K562 (cell line): Measurements from ENCODE around the gene ENTR1. TPM values are rescaled to one million over a fixed set of nuclear protein-coding genes. Genes with fewer than 3 reads are reported as not detected.
A peak's percentile ranks its signal among the peaks of the same experiment; 100 is the strongest.

Experiments
- ATAC-seq: fragments of 200-7000 bp; cut with Tn5 transposase; 3 replicates; pipeline ENCODE4 v1.9.1; 2020; ENCODE audit warnings: moderate library complexity
- BruUV-seq: library from RNA; stranded (reverse); fragments of 400-500 nt; replicated peaks from 2 replicates; lab custom pipeline; 2021; lab: Mats Ljungman, UMichigan
- CTCF ChIA-PET: fragments of 300-600 bp; formaldehyde crosslinking; extraction: SDS; loops from one replicate; lab custom pipeline; 2021; ENCODE audit warnings: low intra/inter-chr PET ratio; lab: Yijun Ruan, JAX
- POLR2A ChIA-PET: fragments of 300-600, 350-650 bp; sonication (Branson Sonifier 250); formaldehyde crosslinking; extraction: SDS; loops from one replicate; lab custom pipeline; 2021; ENCODE audit warnings: antibody characterized with exemption, inconsistent platforms; lab: Yijun Ruan, JAX
- DNase-seq, 4 experiments: peaks; one replicate each; pipeline versions ENCODE4 v3.0.0 to v3.0.0-alpha.2; 2011 to 2018; ENCODE audit warnings: low spot score in 3 of 4, mixed read lengths in 3 of 4; ENCODE audit errors: extremely low read depth in 1 of 4
- FAIRE-seq: peaks from 2 replicates; lab custom pipeline; 2011; peaks lifted over from hg19 to GRCh38; lab: Jason Lieb, UNC
- H2AFZ ChIP-seq: 2 replicates; pipeline ENCODE4 v1.6.0; 2011; ENCODE audit warnings: low read depth, low read length, control low read depth, inconsistent platforms
- H3K27ac ChIP-seq: fragments of 200-600 bp; 3 replicates; pipeline ENCODE4 v1.8.0; 2011; ENCODE audit warnings: low read depth, mild to moderate bottlenecking, control low read depth, inconsistent platforms, low read length, moderate library complexity, mixed read lengths; ENCODE audit errors: extremely low read depth
- H3K27me3 ChIP-seq, 2 experiments: fragments of 300-600 bp in 1 of 2; 2 replicates in 1 of 2; 3 replicates in 1 of 2; pipeline versions ENCODE4 v1.6.0 to v1.8.0; 2011; ENCODE audit warnings: inconsistent platforms in 2 of 2, low read length in 2 of 2, mild to moderate bottlenecking in 1 of 2, mixed read lengths in 1 of 2, moderate library complexity in 1 of 2; ENCODE audit not compliant: control insufficient read depth in 2 of 2, insufficient read depth in 2 of 2
- H3K36me3 ChIP-seq: fragments of 300-600 bp; 3 replicates; pipeline ENCODE4 v1.8.0; 2011; ENCODE audit warnings: mild to moderate bottlenecking, low read length, inconsistent platforms; ENCODE audit not compliant: control insufficient read depth, insufficient read depth
- H3K4me1 ChIP-seq, 2 experiments: fragments of 200-600 bp in 1 of 2; replicated peaks in 1 of 2; 2 replicates in 1 of 2; 3 replicates in 1 of 2; pipeline versions ENCODE4 v1.5.1 to v1.8.0; 2011; ENCODE audit warnings: inconsistent platforms in 2 of 2, low read length in 2 of 2, mild to moderate bottlenecking in 1 of 2, mixed read lengths in 1 of 2, moderate library complexity in 1 of 2; ENCODE audit not compliant: control insufficient read depth in 2 of 2, insufficient read depth in 2 of 2
- H3K4me2 ChIP-seq: 2 replicates; pipeline ENCODE4 v1.6.1; 2011; ENCODE audit warnings: low read length, control low read depth, inconsistent platforms, mixed read lengths; ENCODE audit not compliant: insufficient read depth
- H3K4me3 ChIP-seq: fragments of 200-600 bp; sonication (generic), shearing (Covaris generic); 2 replicates; pipeline ENCODE4 v1.5.1; 2016; ENCODE audit warnings: control low read depth, inconsistent platforms
- H3K79me2 ChIP-seq: fragments of 200-600 bp; 3 replicates; pipeline ENCODE4 v1.8.0; 2011; ENCODE audit warnings: low read length, inconsistent platforms; ENCODE audit not compliant: control insufficient read depth, insufficient read depth
- H3K9ac ChIP-seq, 2 experiments: 2 replicates each; pipeline versions ENCODE4 v1.6.0 to v1.6.1; 2011; ENCODE audit warnings: low read depth in 2 of 2, low read length in 2 of 2, control low read depth in 1 of 2, inconsistent platforms in 1 of 2, mild to moderate bottlenecking in 1 of 2, mixed read lengths in 1 of 2; ENCODE audit not compliant: insufficient read depth in 1 of 2
- H3K9me1 ChIP-seq: one replicate; pipeline ENCODE4 v1.6.0; 2011; ENCODE audit warnings: inconsistent platforms, mild to moderate bottlenecking, low read length, moderate library complexity; ENCODE audit not compliant: control insufficient read depth, insufficient read depth
- H3K9me3 ChIP-seq: replicated peaks from 2 replicates; pipeline ENCODE4 v1.5.1; 2011; ENCODE audit warnings: low read depth, low read length, inconsistent platforms; ENCODE audit not compliant: control insufficient read depth, insufficient read depth
- H4K20me1 ChIP-seq: replicated peaks from 2 replicates; pipeline ENCODE4 v1.6.1; 2011; ENCODE audit warnings: low read length, inconsistent platforms, mixed read lengths; ENCODE audit not compliant: control insufficient read depth, insufficient read depth
- FIP1L1 ChIP-seq: fragments of 200-400 bp; formaldehyde crosslinking; IDR thresholded peaks from 2 replicates; pipeline ENCODE4 v1.6.1; 2018; ENCODE audit warnings: mild to moderate bottlenecking, low read depth, low read length; ENCODE audit not compliant: poor library complexity, severe bottlenecking
- MIER1 ChIP-seq: fragments of 450-650 bp; IDR thresholded peaks from 2 replicates; pipeline ENCODE4 v1.6.1; 2016; ENCODE audit warnings: antibody characterized with exemption, mild to moderate bottlenecking, low read depth
- POLR2G ChIP-seq: fragments of 200-400 bp; formaldehyde crosslinking; IDR thresholded peaks from 2 replicates; pipeline ENCODE4 v1.6.1; 2017; ENCODE audit warnings: low read depth, mild to moderate bottlenecking, antibody characterized with exemption, low read length, moderate library complexity
- TGIF2 ChIP-seq: sonication (generic); formaldehyde crosslinking; IDR thresholded peaks from 2 replicates; pipeline ENCODE4 v1.8.1; 2022; ENCODE audit warnings: mild to moderate bottlenecking, missing genetic modification reagents, moderate library complexity
- ZBTB33 ChIP-seq: sonication (generic); formaldehyde crosslinking; IDR thresholded peaks from 2 replicates; pipeline ENCODE4 v1.8.1; 2023; ENCODE audit warnings: mild to moderate bottlenecking, missing genetic modification reagents
- ZC3H4 ChIP-seq: sonication (generic); formaldehyde crosslinking; IDR thresholded peaks from 2 replicates; pipeline ENCODE4 v1.9.0; 2021; ENCODE audit warnings: missing genetic modification reagents, borderline replicate concordance
- WGBS: fragments of 100-300 bp; shearing (Covaris generic); methylation state at CpG from one replicate; pipeline ENCODE4 v1.1.6; 2016; ENCODE audit warnings: low coverage, mixed read lengths; ENCODE audit not compliant: insufficient coverage; ENCODE audit errors: missing lambda C conversion rate; 5-methylcytosine and 5-hydroxymethylcytosine counted together
- in situ Hi-C: fragments of 300-500 bp; cut with MboI; formaldehyde crosslinking; loops from 4 replicates; pipeline ENCODE4 v1.15.0; 2018; ENCODE audit warnings: inconsistent platforms, mixed read lengths
- intact Hi-C: fragments of 100-400 bp; cut with micrococcal nuclease; formaldehyde crosslinking; loops from 2 replicates; pipeline ENCODE4 v1.14.2; 2022
- polyA plus RNA-seq, 8 experiments: library from polyadenylated mRNA; depleted of rRNA in 4 of 8; stranded (reverse) in 5 of 8; unstranded in 3 of 8; fragments of >200 nt; fragmentation: Nextera tagmentation in 2 of 8; fragmentation: Illumina TruSeq in 1 of 8; extraction: Ambion mirVana in 2 of 8; extraction: Trizol in 1 of 8; gene quantifications; 2 replicates each; pipeline versions ENCODE4 v1.2.1 to v1.2.3, GENCODE V29; 2011 to 2014; ENCODE audit warnings: inconsistent platforms in 1 of 8, missing spikeins in 1 of 8
- total RNA-seq, 7 experiments: library from RNA; depleted of rRNA in 6 of 7; stranded (reverse); fragments of >200 nt in 6 of 7; fragmentation: Illumina TruSeq in 2 of 7; extraction: Trizol in 2 of 7; gene quantifications; 2 replicates each; pipeline versions ENCODE4 v1.2.1 to v1.2.3, GENCODE V29; 2011 to 2021; ENCODE audit warnings: low replicate concordance in 1 of 7

Gene ENTR1
- total and polyA plus RNA-seq, 9 of the 15 experiments (the other 6 are each of a cell fraction or from before 2014, with no cell fraction given) = 6.7 to 106 (median 72.6) TPM

- POLR2A ChIA-PET = interaction anchor here (0.5 to 2.4 kb wide), 5 partner anchors 11 to 271 kb away, joined by 3 to 12 read pairs (median 6); no protein-coding TSS in a partner anchor
- H3K9me1 ChIP-seq = no peaks in the 10 kb centered on the region
- H3K4me2 ChIP-seq = no peak overlapping the region
- H3K4me3 ChIP-seq = no peak overlapping the region
- TF ChIP-seq POLR2G (peak; percentile 60), ZC3H4 (CRISPR knock-in tag) (peak; percentile 53; the same call in 1 of the 2 replicates), ZBTB33 (peak; percentile 38), TGIF2 (CRISPR knock-in tag) (0 out of 2 replicates have a peak, but pooled peaks have one; percentile 10), FIP1L1 (peak; percentile 59), MIER1 (no peak)
- no peaks in the 10 kb centered on the region for H3K27me3 ChIP-seq
- no peaks in the 10 kb centered on the region; the same call in 2 of the 3 replicates for H3K79me2 ChIP-seq
- H3K36me3 ChIP-seq = peaks cover 15% of the 10 kb centered on the region; the same call in 1 of the 3 replicates
- peaks cover 11 to 95% of the 10 kb centered on the region in 2 experiments for H3K4me1 ChIP-seq
- peak overlapping the region in 1 of 2 experiments; percentile 48; a peak in 2 of 4 replicates for H3K9ac ChIP-seq
- no peaks in the 10 kb centered on the region for H3K9me3 ChIP-seq
- intact Hi-C loops = no loop called here
- CTCF ChIA-PET = no interaction called here
- in situ Hi-C loops = no loop called here
- H3K27ac ChIP-seq = no peak overlapping the region
- no peak for ATAC-seq
- 88% methylated on average over 24 of the region's 43 CpGs for WGBS
- no peaks in the 10 kb centered on the region for H4K20me1 ChIP-seq
- no TSS peak for BruUV-seq
- no peak overlapping the region for H2AFZ ChIP-seq
- no peak for FAIRE-seq
- DNase-seq = no peak
Observed at GRCh38 chr9:136361047-136361753, 49.2 kb downstream of the ENTR1 start.
